Occipital lobe (tissue), 3 donors: Measurements from ENCODE around the gene NPFF. TPM values are rescaled to one million over a fixed set of nuclear protein-coding genes. Genes with fewer than 3 reads are reported as not detected.

Experiments
- DNase-seq: peaks from one replicate; lab custom pipeline; 2025; lab: John Stamatoyannopoulos, UW
- small RNA-seq: library from RNA; depleted of rRNA; stranded (forward); fragments of <200 nt; gene quantifications from one replicate; pipeline ENCODE3, GENCODE V24; 2014
- total RNA-seq: library from RNA; depleted of rRNA; stranded (reverse); fragments of >200 nt; gene quantifications from one replicate; pipeline ENCODE4 v1.2.3, GENCODE V29; 2014

Gene NPFF
- total RNA-seq, 1 donor from 2014 or later: not detected

DNA sequence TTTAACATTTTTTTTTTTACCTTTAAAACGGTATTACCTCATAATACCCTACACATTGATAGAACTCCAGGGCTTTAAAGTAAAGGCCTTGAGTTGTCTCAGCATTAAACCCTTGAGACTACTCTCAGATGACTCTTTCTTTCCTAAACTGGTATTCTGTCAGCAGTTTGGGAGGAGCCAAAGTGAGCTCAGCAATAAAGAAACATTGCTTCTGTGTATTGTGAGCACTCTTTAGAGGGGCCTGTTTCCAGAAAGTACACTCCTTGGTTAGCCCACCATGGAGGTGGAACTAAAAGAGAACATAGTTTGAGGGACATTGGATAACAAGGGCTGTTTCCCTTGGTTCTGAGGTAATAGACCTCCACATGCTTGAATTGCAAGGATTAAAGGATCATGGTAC, 28.4 kb downstream of the NPFF start:
- DNase-seq: no peak

DNA sequence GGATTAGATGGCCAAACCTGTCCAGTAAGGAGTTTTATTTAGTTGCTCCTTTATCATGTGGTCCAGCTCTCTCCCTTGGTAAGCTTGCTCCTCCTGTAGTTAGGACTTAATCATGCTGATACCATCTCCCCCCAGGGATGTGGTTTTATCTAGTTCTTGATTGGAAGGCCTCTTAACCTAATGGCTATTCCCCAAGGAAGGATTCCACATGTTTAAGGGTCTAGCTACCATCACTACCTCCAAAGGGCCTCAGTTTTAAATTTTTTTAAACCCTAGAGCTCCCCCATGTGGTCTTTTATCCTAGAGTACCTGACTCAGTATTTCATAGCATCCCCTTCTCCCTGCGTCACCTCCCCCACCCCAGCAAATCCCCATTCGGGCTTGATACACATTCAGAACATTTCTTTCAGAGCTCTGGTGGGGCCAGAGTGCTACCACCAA, 30.5 kb downstream of the NPFF start:
- no peak for DNase-seq

DNA sequence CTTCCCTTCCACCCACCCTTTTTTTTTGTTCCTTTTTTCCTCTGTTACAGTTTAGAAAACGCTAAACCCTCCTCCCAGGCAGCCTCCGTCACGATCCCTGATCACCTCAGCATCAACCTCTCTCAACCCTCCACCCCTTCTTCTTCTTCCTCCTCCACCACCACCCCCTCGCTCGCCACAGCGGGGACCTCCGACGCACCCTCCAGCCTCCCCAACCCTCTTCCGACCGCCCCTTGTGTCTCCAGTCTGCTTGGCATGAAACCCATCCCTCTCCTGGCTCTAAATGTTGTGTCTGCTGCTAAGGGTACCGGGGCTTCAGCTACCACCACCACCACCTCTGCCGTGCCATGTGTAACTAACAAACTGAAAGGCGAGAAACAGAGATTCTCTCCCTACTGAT, 32.5 kb downstream of the NPFF start:
- no peak for DNase-seq

DNA sequence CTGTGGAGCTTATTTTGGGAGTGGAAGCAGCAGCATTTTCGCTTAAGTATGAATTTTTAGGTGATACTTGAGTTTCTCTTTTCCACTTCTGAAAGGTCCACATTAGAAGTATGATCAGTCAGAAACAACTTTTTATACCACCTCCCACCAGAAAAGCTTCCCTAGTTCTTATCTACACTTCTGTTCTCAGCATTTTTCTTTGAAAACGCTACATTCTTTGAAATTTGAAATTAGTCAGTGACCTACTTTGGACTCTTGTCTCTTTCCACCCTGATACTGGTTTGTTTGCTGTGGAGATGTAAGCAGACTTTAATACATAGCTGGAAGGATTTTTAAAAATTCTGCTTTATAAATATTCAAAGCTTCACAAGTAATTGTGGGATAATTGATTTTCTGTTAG, 33.2 kb downstream of the NPFF start:
- no peak for DNase-seq

DNA sequence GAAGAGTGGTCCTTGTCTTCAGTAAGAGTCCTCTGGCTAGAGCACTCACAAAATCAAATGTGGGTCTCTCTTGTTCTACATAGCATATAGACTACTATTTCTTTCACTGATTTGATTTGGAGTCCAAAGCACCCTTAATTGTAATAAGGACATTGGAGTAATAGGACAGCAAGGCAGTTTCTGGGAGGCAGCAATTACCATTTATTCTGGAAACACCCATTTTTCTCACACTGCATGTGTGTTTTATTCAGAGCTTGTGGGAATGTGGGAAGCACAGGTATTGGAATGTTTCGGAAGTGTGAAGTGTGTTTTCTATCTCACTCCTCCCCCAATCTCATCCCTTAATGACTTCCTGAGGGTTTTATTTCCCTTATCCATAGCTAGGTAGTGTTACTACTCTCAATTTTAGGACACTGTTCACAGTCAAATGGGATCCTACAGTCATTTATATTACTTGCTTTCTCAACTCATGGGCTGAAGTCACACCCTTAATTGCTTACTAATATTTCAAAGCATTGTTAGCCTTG, 35.2 kb downstream of the NPFF start:
- DNase-seq: no peak

DNA sequence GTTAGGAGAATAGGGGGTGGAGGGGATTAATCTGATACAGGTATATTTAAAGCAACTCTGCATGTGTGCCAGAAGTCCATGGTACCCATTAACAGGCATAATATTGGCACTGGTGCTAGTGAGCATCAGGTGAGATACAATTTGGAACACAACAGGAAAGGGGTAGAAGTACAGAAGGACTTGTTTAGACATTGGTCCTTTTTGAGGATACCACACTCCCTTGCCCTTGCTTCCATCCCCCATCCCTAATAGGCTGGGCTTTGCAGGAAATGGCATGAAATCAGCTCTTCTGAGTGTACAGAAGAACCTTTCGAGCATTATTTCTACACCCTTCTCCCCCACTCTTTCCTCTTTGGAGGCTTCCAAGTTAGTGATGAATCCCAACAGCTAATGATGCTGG, 39.0 kb downstream of the NPFF start:
- DNase-seq: no peak

DNA sequence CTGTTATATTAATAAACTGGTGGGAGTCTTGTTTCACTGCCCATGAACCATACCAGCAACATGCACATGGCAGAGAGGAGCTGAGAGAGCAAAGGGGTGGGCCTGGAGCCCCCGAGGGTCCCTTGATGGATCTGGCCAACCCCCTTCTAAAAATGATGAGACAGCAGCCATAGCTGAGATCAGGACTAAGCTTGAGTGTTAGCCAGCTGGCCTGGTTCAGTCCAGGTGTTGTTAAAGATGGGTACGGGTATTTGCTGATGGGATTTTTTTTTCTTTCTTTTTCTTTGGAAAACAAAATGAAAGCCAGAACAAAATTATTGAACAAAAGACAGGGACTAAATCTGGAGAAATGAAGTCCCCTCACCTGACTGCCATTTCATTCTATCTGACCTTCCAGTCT, 39.4 kb downstream of the NPFF start:
- no peak for DNase-seq

DNA sequence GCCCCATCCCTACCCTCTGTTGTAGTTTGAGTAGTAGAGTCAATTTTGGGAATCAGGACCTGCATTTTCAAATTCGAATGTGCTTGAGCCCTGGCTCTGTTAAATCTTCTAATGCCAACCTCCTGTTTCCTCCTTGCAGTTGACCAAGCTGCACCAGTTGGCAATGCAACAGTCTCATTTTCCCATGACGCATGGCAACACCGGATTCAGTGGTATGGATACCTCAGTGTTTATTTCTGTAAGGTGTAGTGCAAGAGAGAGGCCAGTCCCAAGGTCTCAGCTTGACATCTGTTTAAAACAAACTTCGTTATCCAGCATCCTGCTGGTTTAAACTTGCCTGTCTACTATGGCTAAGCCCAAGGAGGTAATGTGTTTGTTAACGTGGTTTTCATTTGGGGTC, 40.2 kb downstream of the NPFF start:
- DNase-seq: no peak

DNA sequence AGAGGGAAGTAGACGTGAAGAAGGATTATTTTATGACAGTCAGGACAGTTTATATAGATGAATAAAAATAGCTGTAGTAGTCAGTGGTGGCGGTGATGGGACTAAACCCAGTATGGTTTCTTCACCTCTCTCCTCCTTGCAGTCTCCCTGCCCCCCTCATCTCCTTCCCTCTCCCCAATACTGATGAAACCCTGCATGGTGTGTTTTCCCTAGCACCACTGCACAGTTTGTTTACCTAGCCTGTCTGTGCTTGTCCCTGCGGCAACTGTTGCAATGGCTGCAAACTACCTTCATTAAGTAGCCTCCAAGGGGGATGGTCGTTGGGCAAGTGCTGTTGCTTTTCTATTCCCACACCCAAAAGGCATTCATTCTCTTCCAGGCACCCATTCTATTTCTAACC, 40.6 kb downstream of the NPFF start:
- DNase-seq: no peak

DNA sequence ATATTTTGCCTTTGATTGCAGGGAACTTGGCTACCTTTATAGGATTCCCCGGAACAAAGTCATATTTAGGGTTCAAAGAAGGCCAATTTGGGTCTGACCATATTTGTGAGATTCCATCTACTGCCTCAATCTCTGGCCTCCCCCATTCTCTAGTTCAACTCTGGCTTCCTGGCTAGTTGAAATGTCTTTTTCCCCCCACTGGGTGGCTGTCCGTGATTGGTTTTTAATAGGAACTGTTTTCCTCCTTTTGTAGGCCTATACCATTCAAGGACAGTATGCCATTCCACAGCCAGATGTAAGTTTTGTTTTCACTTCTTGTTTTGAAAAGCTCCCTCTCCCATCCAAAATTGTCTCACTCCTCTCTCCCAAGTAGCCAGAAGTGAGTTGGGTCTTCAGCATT, 41.6 kb downstream of the NPFF start:
- DNase-seq: no peak

DNA sequence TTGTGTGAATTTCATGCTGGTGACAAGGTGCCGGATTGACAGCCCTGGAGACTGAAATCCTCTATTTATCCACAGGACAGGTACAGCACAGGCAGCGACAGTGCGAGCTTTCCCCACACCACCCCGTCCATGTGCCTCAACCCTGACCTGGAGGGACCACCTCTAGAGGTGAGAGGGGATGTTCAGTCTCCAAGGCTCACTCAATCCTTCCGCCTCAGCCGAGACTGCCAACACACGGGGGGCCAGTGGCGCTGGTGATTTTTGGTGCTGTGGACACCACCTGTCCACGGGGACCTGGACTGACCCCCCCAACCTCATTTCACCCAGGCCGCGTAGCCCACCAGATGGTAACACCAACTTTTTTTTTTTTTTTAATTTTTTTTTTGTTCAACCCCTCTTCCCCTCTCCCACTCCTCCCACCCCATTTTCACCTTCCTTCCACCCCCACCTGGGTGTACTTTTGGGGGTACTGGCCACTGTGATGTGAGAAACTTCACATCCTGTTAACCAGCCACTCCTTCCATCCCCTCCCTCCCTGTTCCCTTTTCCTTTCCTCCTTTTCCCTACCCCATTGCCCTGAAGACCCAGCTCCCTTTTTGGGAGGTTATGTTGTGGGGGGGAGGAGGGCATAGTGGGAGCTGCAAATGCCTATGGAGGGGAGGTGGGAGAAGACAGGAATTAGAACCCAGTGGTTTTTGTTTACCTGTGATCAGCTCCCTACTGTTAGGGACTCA, 42.4 kb downstream of the NPFF start:
- DNase-seq: no peak

DNA sequence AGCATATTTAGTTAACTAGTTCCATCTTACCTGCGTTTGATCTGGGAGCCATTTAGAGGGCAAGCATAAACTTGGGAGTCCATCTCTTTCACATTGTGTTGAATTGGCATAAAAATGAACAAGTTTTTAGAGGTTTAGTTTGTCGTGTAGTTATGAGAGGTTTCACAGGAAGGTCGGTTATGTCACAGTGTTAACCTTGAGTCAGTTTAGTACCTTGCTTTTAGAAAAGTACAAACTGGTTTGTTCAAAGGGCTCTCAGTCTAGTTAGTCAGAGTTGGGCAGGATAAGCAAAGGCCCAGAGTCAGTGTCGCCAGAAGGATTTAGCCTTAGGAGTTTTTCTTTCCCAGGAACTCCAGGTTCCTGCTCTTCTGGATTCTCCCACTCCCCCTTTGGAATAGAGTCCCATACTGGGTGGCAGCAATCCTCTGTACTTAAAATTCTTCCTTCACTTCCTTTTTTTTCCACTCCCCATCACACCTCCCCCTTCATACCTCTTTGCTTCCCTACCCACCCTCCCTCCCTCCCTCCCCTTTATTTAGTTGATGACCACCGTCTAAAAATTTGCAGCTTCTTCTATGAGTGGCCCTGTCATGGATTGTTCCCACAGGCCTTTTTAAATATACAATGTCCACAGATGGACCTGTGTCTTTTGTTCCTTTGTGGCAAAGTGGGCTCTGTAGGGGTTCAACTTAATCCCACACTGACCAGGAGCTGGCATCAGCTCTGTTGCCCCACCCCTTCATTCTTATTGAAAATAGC, 43.3 kb downstream of the NPFF start:
- DNase-seq: no peak

DNA sequence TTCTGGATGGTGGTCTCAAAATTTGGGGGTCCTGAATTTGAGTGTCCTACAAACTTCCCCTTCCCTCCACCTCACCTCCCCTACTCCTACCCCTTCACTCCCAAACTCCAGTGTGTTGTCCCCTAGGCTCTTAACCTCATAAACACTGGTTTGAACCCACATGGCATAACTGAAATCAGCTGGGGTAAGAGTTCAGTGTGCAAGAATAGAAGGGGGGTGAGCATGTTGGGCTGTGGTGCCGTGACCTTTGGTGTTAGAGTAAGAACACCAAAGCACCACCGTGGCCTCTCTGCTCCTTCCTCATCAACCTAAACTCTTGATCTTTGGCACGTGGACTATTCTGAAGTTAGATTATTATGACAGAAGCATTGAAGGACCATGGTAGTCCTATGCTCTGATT, 44.3 kb downstream of the NPFF start:
- DNase-seq: no peak

DNA sequence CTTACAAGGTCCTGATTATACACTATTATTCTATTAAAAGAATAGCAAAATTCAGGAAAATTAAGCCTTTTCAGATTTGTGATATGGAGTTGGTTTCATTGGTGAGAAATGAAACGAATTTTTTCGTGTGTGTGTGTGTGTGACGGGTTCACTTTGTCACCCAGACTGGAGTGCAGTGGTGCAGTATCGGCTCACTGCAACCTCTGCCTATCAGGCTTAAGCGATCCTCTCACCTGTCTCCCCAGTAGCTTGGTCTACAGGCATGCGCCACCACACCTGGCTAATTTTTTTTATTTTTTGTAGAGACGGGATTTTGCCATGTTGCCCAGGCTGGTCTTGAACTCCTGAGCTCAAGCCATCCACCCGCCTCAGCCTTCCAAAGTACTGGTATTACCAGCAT, 45.7 kb downstream of the NPFF start:
- DNase-seq: no peak

DNA sequence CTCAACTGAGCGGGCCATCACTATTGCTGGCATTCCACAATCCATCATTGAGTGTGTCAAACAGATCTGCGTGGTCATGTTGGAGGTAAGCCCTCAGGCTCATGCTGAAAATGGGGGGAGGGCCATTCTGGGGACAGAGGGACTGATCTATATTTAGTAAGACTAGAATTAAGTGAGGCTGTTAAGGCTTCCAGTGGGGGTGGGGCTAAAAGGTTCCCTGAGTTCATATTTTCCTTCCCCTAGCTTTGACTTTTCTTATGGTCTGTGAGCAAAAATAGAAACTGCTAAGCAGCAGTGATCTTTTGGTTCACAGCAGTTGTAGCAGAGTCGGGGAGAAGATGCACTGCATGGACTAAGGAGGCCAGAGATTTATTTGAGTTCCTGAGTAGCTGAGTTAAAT, 46.2 kb downstream of the NPFF start:
- no peak for DNase-seq

DNA sequence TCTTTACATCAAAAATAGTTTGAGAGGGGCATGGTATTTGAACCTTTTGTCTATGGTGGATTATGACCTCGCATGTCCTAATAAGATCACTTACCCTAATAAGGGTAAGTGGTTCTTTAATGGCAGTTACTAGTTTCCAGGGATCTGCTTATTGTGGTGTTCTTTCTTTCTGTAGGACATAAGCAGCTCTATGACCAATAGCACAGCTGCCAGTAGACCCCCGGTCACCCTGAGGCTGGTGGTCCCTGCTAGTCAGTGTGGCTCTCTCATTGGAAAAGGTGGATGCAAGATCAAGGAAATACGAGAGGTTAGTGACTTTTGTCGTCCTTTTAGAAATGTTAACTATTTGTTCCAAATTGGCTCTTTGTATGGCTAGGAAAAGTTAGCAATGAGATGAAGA, 48.2 kb downstream of the NPFF start:
- no peak for DNase-seq

Small RNA genes lying within 50 kb of the gene (small RNA-seq; reads per million reads assigned to genes)
- not detected for gene AC023509.3

Other genes starting within 250 kb of the NPFF start
- 1.7 TPM for gene ESPL1, start 239.2 kb downstream of the NPFF start, total RNA-seq
- gene PFDN5, start 211.9 kb downstream of the NPFF start, total RNA-seq: 423 TPM
- gene MYG1, start 207.8 kb downstream of the NPFF start, total RNA-seq: 39.5 TPM
- 28.9 TPM for gene AAAS, start 185.9 kb downstream of the NPFF start, total RNA-seq
- gene SP7, start 171.1 kb downstream of the NPFF start, total RNA-seq: not detected
- 14.8 TPM for gene SP1, start 127.3 kb downstream of the NPFF start, total RNA-seq
- not detected for gene AMHR2, start 83.6 kb downstream of the NPFF start, total RNA-seq
- gene PRR13, start 65.8 kb downstream of the NPFF start, total RNA-seq: 5.9 TPM
- 181 TPM for gene PCBP2, start 55.4 kb downstream of the NPFF start, total RNA-seq
- 30.9 TPM for gene MAP3K12, start 8.0 kb downstream of the NPFF start, total RNA-seq
- 28.1 TPM for gene TARBP2, start 6.2 kb downstream of the NPFF start, total RNA-seq
- 8.0 TPM for gene ATF7, start 118.9 kb upstream of the NPFF start, total RNA-seq
- 61.8 TPM for gene ATP5MC2, start 168.6 kb upstream of the NPFF start, total RNA-seq
- gene CALCOCO1, start 220.0 kb upstream of the NPFF start, total RNA-seq: 69.7 TPM
- not detected for gene CISTR, start 244.5 kb upstream of the NPFF start, total RNA-seq